ENCODE measurements around the gene OR1E2. TPM values are rescaled to one million over a fixed set of nuclear protein-coding genes. Genes with fewer than 3 reads are reported as not detected.
A peak's percentile ranks its signal among the peaks of the same experiment; 100 is the strongest.

The OR1E2 gene
- not detected for polyA plus RNA-seq (2013, experiment 1 of 2)
- not detected for polyA plus RNA-seq (2013, experiment 2 of 2)

- H2BK120ac ChIP-seq (ENCODE audit: low read depth, low read length): no peak within 1 kb of the TSS
- no peak within 1 kb of the TSS for H2AK5ac ChIP-seq (ENCODE audit: low read length)
- H3K9ac ChIP-seq (ENCODE audit: low read length): no peak within 1 kb of the TSS
- H3K23ac ChIP-seq (ENCODE audit: low read length): no peak within 1 kb of the TSS
- H3K27ac ChIP-seq (ENCODE audit: low read depth, low read length): no peak within 1 kb of the TSS
- H3K4me3 ChIP-seq (ENCODE audit: low read length): no peak within 1 kb of the TSS
- no peaks in the 10 kb centered on the region for H3K27me3 ChIP-seq (ENCODE audit: insufficient read depth, low read length, poor library complexity)
- no peaks in the 10 kb centered on the region for H3K36me3 ChIP-seq (ENCODE audit: control insufficient read depth, insufficient read depth, low read length)
- H3K4ac ChIP-seq (ENCODE audit: low read depth, low read length): no peak within 1 kb of the TSS
- H2BK15ac ChIP-seq (replicated peaks; ENCODE audit: low read depth): no peak within 1 kb of the TSS
- no peak within 1 kb of the TSS for H3K56ac ChIP-seq (ENCODE audit: low read length)
- H4K8ac ChIP-seq (ENCODE audit: low read depth, low read length): no peak within 1 kb of the TSS
- H4K5ac ChIP-seq (ENCODE audit: low read length): no peak within 1 kb of the TSS
- no peak for DNase-seq
- H3K18ac ChIP-seq (ENCODE audit: low read length): no peak within 1 kb of the TSS
- 100% methylated on average over 1 of the region's 3 CpGs for WGBS (ENCODE audit: extremely low coverage, insufficient coverage, low lambda C conversion rate)
- H3K79me1 ChIP-seq (ENCODE audit: low read length): no peaks in the 10 kb centered on the region
- H2BK5ac ChIP-seq (ENCODE audit: low read length): no peak within 1 kb of the TSS
- no peak within 1 kb of the TSS for H3K4me2 ChIP-seq (ENCODE audit: low read length)
- no peaks in the 10 kb centered on the region for H3K79me2 ChIP-seq (ENCODE audit: control insufficient read depth, insufficient read depth, low read length)
- H3K4me1 ChIP-seq (ENCODE audit: control insufficient read depth, low read depth, low read length): no peaks in the 10 kb centered on the region
Observed at GRCh38 chr17:3433741-3434140, at the start of gene OR1E2. Gene OR1E2 (minus strand): TSS chr17:3433841. CDS start chr17:3433841, 0 bp downstream.

GRCh38 chr17:3482852-3483251 is 49.2 kb upstream of the OR1E2 start:
- H3K4me2 ChIP-seq (ENCODE audit: low read length): no peak overlapping the region
- no peak overlapping the region for H3K9ac ChIP-seq (ENCODE audit: low read length)
- no peak overlapping the region for H2BK15ac ChIP-seq (replicated peaks; ENCODE audit: low read depth)
- no peak overlapping the region for H3K56ac ChIP-seq (ENCODE audit: low read length)
- no peak overlapping the region for H3K4ac ChIP-seq (ENCODE audit: low read depth, low read length)
- H3K23ac ChIP-seq (ENCODE audit: low read length): no peak overlapping the region
- H4K8ac ChIP-seq (ENCODE audit: low read depth, low read length): no peak overlapping the region
- H3K79me1 ChIP-seq (ENCODE audit: low read length): no peaks in the 10 kb centered on the region
- no peaks in the 10 kb centered on the region for H3K27me3 ChIP-seq (ENCODE audit: insufficient read depth, low read length, poor library complexity)
- no peak overlapping the region for H4K5ac ChIP-seq (ENCODE audit: low read length)
- H2AK5ac ChIP-seq (ENCODE audit: low read length): no peak overlapping the region
- no peak for DNase-seq
- no peaks in the 10 kb centered on the region for H3K79me2 ChIP-seq (ENCODE audit: control insufficient read depth, insufficient read depth, low read length)
- H3K36me3 ChIP-seq (ENCODE audit: control insufficient read depth, insufficient read depth, low read length): no peaks in the 10 kb centered on the region
- H2BK5ac ChIP-seq (ENCODE audit: low read length): no peak overlapping the region
- no peak overlapping the region for H2BK120ac ChIP-seq (ENCODE audit: low read depth, low read length)
- H3K18ac ChIP-seq (ENCODE audit: low read length): no peak overlapping the region
- no CpG with 5 or more reads among the region's 3 CpGs for WGBS (ENCODE audit: extremely low coverage, insufficient coverage, low lambda C conversion rate)
- no peak overlapping the region for H3K27ac ChIP-seq (ENCODE audit: low read depth, low read length)
- no peak overlapping the region for H3K4me3 ChIP-seq (ENCODE audit: low read length)
- H3K4me1 ChIP-seq (ENCODE audit: control insufficient read depth, low read depth, low read length): no peaks in the 10 kb centered on the region

- Histone ChIP-seq H3K18ac (ENCODE audit: low read length) (no peak overlapping the region), H3K4me1 (ENCODE audit: control insufficient read depth, low read depth, low read length) (no peaks in the 10 kb centered on the region), H3K4me3 (ENCODE audit: low read length) (no peak overlapping the region), H2BK5ac (ENCODE audit: low read length) (no peak overlapping the region), H2AK5ac (ENCODE audit: low read length) (no peak overlapping the region), H4K8ac (ENCODE audit: low read depth, low read length) (no peak overlapping the region), H3K4me2 (ENCODE audit: low read length) (no peak overlapping the region), H3K79me2 (ENCODE audit: control insufficient read depth, insufficient read depth, low read length) (no peaks in the 10 kb centered on the region), H3K4ac (ENCODE audit: low read depth, low read length) (no peak overlapping the region), H2BK15ac (replicated peaks; ENCODE audit: low read depth) (no peak overlapping the region), H3K23ac (ENCODE audit: low read length) (no peak overlapping the region), H3K27ac (ENCODE audit: low read depth, low read length) (no peak overlapping the region), H4K5ac (ENCODE audit: low read length) (no peak overlapping the region), H3K36me3 (ENCODE audit: control insufficient read depth, insufficient read depth, low read length) (no peaks in the 10 kb centered on the region), H3K27me3 (ENCODE audit: insufficient read depth, low read length, poor library complexity) (no peaks in the 10 kb centered on the region), H3K79me1 (ENCODE audit: low read length) (no peaks in the 10 kb centered on the region), H2BK120ac (ENCODE audit: low read depth, low read length) (no peak overlapping the region), H3K9ac (ENCODE audit: low read length) (no peak overlapping the region), H3K56ac (ENCODE audit: low read length) (no peak overlapping the region)
- WGBS (ENCODE audit: extremely low coverage, insufficient coverage, low lambda C conversion rate): no CpG with 5 or more reads among the region's 3 CpGs
- peak; percentile 7 for DNase-seq
Observed at GRCh38 chr17:3479988-3480387, 46.3 kb upstream of the OR1E2 start.

- Histone ChIP-seq H2BK15ac (replicated peaks; ENCODE audit: low read depth) (no peak within 1 kb of the TSS), H3K27me3 (ENCODE audit: insufficient read depth, low read length, poor library complexity) (no peaks in the 10 kb centered on the region), H3K36me3 (ENCODE audit: control insufficient read depth, insufficient read depth, low read length) (no peaks in the 10 kb centered on the region), H3K79me1 (ENCODE audit: low read length) (no peaks in the 10 kb centered on the region), H3K4me3 (ENCODE audit: low read length) (no peak within 1 kb of the TSS), H3K18ac (ENCODE audit: low read length) (no peak within 1 kb of the TSS), H2BK5ac (ENCODE audit: low read length) (no peak within 1 kb of the TSS), H3K23ac (ENCODE audit: low read length) (no peak within 1 kb of the TSS), H3K4ac (ENCODE audit: low read depth, low read length) (no peak within 1 kb of the TSS), H3K56ac (ENCODE audit: low read length) (no peak within 1 kb of the TSS), H3K9ac (ENCODE audit: low read length) (no peak within 1 kb of the TSS), H2AK5ac (ENCODE audit: low read length) (no peak within 1 kb of the TSS), H3K79me2 (ENCODE audit: control insufficient read depth, insufficient read depth, low read length) (no peaks in the 10 kb centered on the region), H4K8ac (ENCODE audit: low read depth, low read length) (no peak within 1 kb of the TSS), H3K4me2 (ENCODE audit: low read length) (no peak within 1 kb of the TSS), H3K27ac (ENCODE audit: low read depth, low read length) (no peak within 1 kb of the TSS), H2BK120ac (ENCODE audit: low read depth, low read length) (no peak within 1 kb of the TSS), H4K5ac (ENCODE audit: low read length) (no peak within 1 kb of the TSS), H3K4me1 (ENCODE audit: control insufficient read depth, low read depth, low read length) (no peaks in the 10 kb centered on the region)
- no peak for DNase-seq
- no CpG with 5 or more reads among the region's 7 CpGs for WGBS (ENCODE audit: extremely low coverage, insufficient coverage, low lambda C conversion rate)
Observed at GRCh38 chr17:3475812-3476610, 42.4 kb upstream of the OR1E2 start, which contains the start of gene ASPA. Gene ASPA (plus strand): TSS chr17:3475997. CDS start chr17:3476160, 163 bp downstream.

GRCh38 chr17:3475251-3475685 is 41.6 kb upstream of the OR1E2 start:
- no CpG with 5 or more reads among the region's 4 CpGs for WGBS (ENCODE audit: extremely low coverage, insufficient coverage, low lambda C conversion rate)
- no peak overlapping the region for H3K18ac ChIP-seq (ENCODE audit: low read length)
- no peak overlapping the region for H3K4me3 ChIP-seq (ENCODE audit: low read length)

More at GRCh38 chr17:3475251-3475685, 41.6 kb upstream of the OR1E2 start:
- Histone ChIP-seq H3K4ac (ENCODE audit: low read depth, low read length) (no peak overlapping the region), H3K9ac (ENCODE audit: low read length) (no peak overlapping the region), H3K4me1 (ENCODE audit: control insufficient read depth, low read depth, low read length) (no peaks in the 10 kb centered on the region), H3K56ac (ENCODE audit: low read length) (no peak overlapping the region), H3K79me2 (ENCODE audit: control insufficient read depth, insufficient read depth, low read length) (no peaks in the 10 kb centered on the region), H2BK15ac (replicated peaks; ENCODE audit: low read depth) (no peak overlapping the region), H3K27me3 (ENCODE audit: insufficient read depth, low read length, poor library complexity) (no peaks in the 10 kb centered on the region), H3K4me2 (ENCODE audit: low read length) (no peak overlapping the region), H3K23ac (ENCODE audit: low read length) (no peak overlapping the region), H4K8ac (ENCODE audit: low read depth, low read length) (no peak overlapping the region), H3K79me1 (ENCODE audit: low read length) (no peaks in the 10 kb centered on the region), H2AK5ac (ENCODE audit: low read length) (no peak overlapping the region), H4K5ac (ENCODE audit: low read length) (no peak overlapping the region), H2BK5ac (ENCODE audit: low read length) (no peak overlapping the region), H2BK120ac (ENCODE audit: low read depth, low read length) (no peak overlapping the region), H3K27ac (ENCODE audit: low read depth, low read length) (no peak overlapping the region), H3K36me3 (ENCODE audit: control insufficient read depth, insufficient read depth, low read length) (no peaks in the 10 kb centered on the region)
- DNase-seq: no peak

Measured in mesendoderm (in vitro differentiated cells).